Mesothelial cell of epicardium (in vitro differentiated cells): ENCODE data around the gene TMTC1. TPM values are rescaled to one million over a fixed set of nuclear protein-coding genes. Genes with fewer than 3 reads are reported as not detected.

Experiments used
- DNase-seq, 2 experiments: peaks; one replicate each; pipeline ENCODE4 v3.0.0; 2021; ENCODE audit warnings: low spot score in 2 of 2; ENCODE audit not compliant: unreplicated experiment in 2 of 2
- H3K27ac Mint-ChIP-seq: 2 replicates; pipeline ENCODE4 v1.8.0; 2021; ENCODE audit warnings: mixed read lengths
- H3K27me3 Mint-ChIP-seq: 2 replicates; pipeline ENCODE4 v1.8.0; 2021; ENCODE audit warnings: low read depth, mixed read lengths
- H3K36me3 Mint-ChIP-seq: 2 replicates; pipeline ENCODE4 v1.8.0; 2021; ENCODE audit warnings: mixed read lengths
- H3K4me1 Mint-ChIP-seq: 2 replicates; pipeline ENCODE4 v1.8.0; 2021; ENCODE audit warnings: mixed read lengths
- H3K4me3 Mint-ChIP-seq: 2 replicates; pipeline ENCODE4 v1.8.0; 2021; ENCODE audit warnings: mild to moderate bottlenecking, moderate library complexity, mixed read lengths
- H3K9me3 Mint-ChIP-seq: 2 replicates; pipeline ENCODE4 v1.8.0; 2021; ENCODE audit warnings: mixed read lengths
- CTCF ChIP-seq: fragments of 200-600 bp; sonication (generic); IDR thresholded peaks from one replicate; pipeline ENCODE4 v1.5.0; 2021; ENCODE audit warnings: antibody characterized with exemption; ENCODE audit not compliant: unreplicated experiment
- total RNA-seq: library from RNA; stranded (reverse); gene quantifications from 3 replicates; pipeline ENCODE4 v1.2.1, GENCODE V29; 2021

TMTC1 gene
- total RNA-seq, 1 donor from 2014 or later = 1.0 TPM

GRCh38 chr12:29717540-29718100, 66.1 kb downstream of the TMTC1 start:
- H3K36me3 Mint-ChIP-seq = no peaks in the 10 kb centered on the region
- no peaks in the 10 kb centered on the region for H3K4me1 Mint-ChIP-seq
- no peak for DNase-seq
- no peaks in the 10 kb centered on the region for H3K9me3 Mint-ChIP-seq
- H3K27me3 Mint-ChIP-seq = no peaks in the 10 kb centered on the region
- no peak overlapping the region for H3K4me3 Mint-ChIP-seq
- no peak overlapping the region for H3K27ac Mint-ChIP-seq
- no peak for TF ChIP-seq CTCF

GRCh38 chr12:29714966-29715365, 68.8 kb downstream of the TMTC1 start:
- no peak overlapping the region for H3K4me3 Mint-ChIP-seq
- H3K36me3 Mint-ChIP-seq = no peaks in the 10 kb centered on the region
- no peak for DNase-seq
- H3K9me3 Mint-ChIP-seq = no peaks in the 10 kb centered on the region
- H3K4me1 Mint-ChIP-seq = peaks cover 3% of the 10 kb centered on the region
- no peaks in the 10 kb centered on the region for H3K27me3 Mint-ChIP-seq
- TF ChIP-seq CTCF = no peak
- H3K27ac Mint-ChIP-seq = no peak overlapping the region

- TF ChIP-seq CTCF = no peak
- Mint-ChIP-seq H3K4me1 (peaks cover 7% of the 10 kb centered on the region), H3K9me3 (no peaks in the 10 kb centered on the region)
Observed at GRCh38 chr12:29713729-29714128, 70.0 kb downstream of the TMTC1 start.

GRCh38 chr12:29711381-29711780, 72.4 kb downstream of the TMTC1 start:
- peaks cover 14% of the 10 kb centered on the region for H3K4me1 Mint-ChIP-seq
- no peaks in the 10 kb centered on the region for H3K36me3 Mint-ChIP-seq
- no peak overlapping the region for H3K4me3 Mint-ChIP-seq
- H3K27ac Mint-ChIP-seq = no peak overlapping the region
- H3K27me3 Mint-ChIP-seq = no peaks in the 10 kb centered on the region
- TF ChIP-seq CTCF = no peak
- DNase-seq = no peak
- H3K9me3 Mint-ChIP-seq = no peaks in the 10 kb centered on the region

More at GRCh38 chr12:29713729-29714128, 70.0 kb downstream of the TMTC1 start:
- DNase-seq = no peak
- no peaks in the 10 kb centered on the region for H3K36me3 Mint-ChIP-seq
- H3K27me3 Mint-ChIP-seq = no peaks in the 10 kb centered on the region
- no peak overlapping the region for H3K4me3 Mint-ChIP-seq
- H3K27ac Mint-ChIP-seq = no peak overlapping the region

GRCh38 chr12:29710104-29710503, 73.6 kb downstream of the TMTC1 start:
- Mint-ChIP-seq H3K27ac (no peak overlapping the region), H3K36me3 (no peaks in the 10 kb centered on the region), H3K27me3 (no peaks in the 10 kb centered on the region), H3K4me1 (peaks cover 25% of the 10 kb centered on the region), H3K4me3 (no peak overlapping the region), H3K9me3 (no peaks in the 10 kb centered on the region)
- DNase-seq = no peak
- TF ChIP-seq CTCF = no peak
